Measurements from ENCODE around the gene PLXNA2.

The PLXNA2 gene

GRCh38 chr1:208187499-208188041, 56.6 kb downstream of the PLXNA2 start:
- in situ Hi-C loops (cut with MboI; ENCODE audit: low sequenced_read_pairs), result no loop called here

GRCh38 chr1:208185801-208186231, 58.4 kb downstream of the PLXNA2 start:
- in situ Hi-C loops (cut with MboI; ENCODE audit: low sequenced_read_pairs), result no loop called here

- in situ Hi-C loops (cut with MboI; ENCODE audit: low sequenced_read_pairs), result no loop called here
Observed at GRCh38 chr1:208184966-208185654, 59.1 kb downstream of the PLXNA2 start.

- in situ Hi-C loops (cut with MboI; ENCODE audit: low sequenced_read_pairs), result no loop called here
Observed at GRCh38 chr1:208183977-208184911, 59.9 kb downstream of the PLXNA2 start.

- in situ Hi-C loops (cut with MboI; ENCODE audit: low sequenced_read_pairs), result no loop called here
Observed at GRCh38 chr1:208182880-208183645, 61.1 kb downstream of the PLXNA2 start.

- in situ Hi-C loops (cut with MboI; ENCODE audit: low sequenced_read_pairs), result no loop called here
Observed at GRCh38 chr1:208181364-208181763, 62.8 kb downstream of the PLXNA2 start.

- in situ Hi-C loops (cut with MboI; ENCODE audit: low sequenced_read_pairs), result no loop called here
Observed at GRCh38 chr1:208180421-208180820, 63.8 kb downstream of the PLXNA2 start.

- in situ Hi-C loops (cut with MboI; ENCODE audit: low sequenced_read_pairs), result no loop called here
Observed at GRCh38 chr1:208179961-208180409, 64.2 kb downstream of the PLXNA2 start.

- in situ Hi-C loops (cut with MboI; ENCODE audit: low sequenced_read_pairs), result no loop called here
Observed at GRCh38 chr1:208179263-208179816, 64.8 kb downstream of the PLXNA2 start.

GRCh38 chr1:208178091-208178529, 66.1 kb downstream of the PLXNA2 start:
- in situ Hi-C loops (cut with MboI; ENCODE audit: low sequenced_read_pairs), result no loop called here

GRCh38 chr1:208177656-208178055, 66.5 kb downstream of the PLXNA2 start:
- in situ Hi-C loops (cut with MboI; ENCODE audit: low sequenced_read_pairs), result no loop called here

- in situ Hi-C loops (cut with MboI; ENCODE audit: low sequenced_read_pairs), result no loop called here
Observed at GRCh38 chr1:208176649-208177048, 67.5 kb downstream of the PLXNA2 start.

- in situ Hi-C loops (cut with MboI; ENCODE audit: low sequenced_read_pairs), result no loop called here
Observed at GRCh38 chr1:208175508-208175895, 68.7 kb downstream of the PLXNA2 start.

GRCh38 chr1:208174731-208175507, 69.3 kb downstream of the PLXNA2 start:
- in situ Hi-C loops (cut with MboI; ENCODE audit: low sequenced_read_pairs), result no loop called here

GRCh38 chr1:208174200-208174599, 70.0 kb downstream of the PLXNA2 start:
- in situ Hi-C loops (cut with MboI; ENCODE audit: low sequenced_read_pairs), result no loop called here

- in situ Hi-C loops (cut with MboI; ENCODE audit: low sequenced_read_pairs), result no loop called here
Observed at GRCh38 chr1:208173749-208174148, 70.4 kb downstream of the PLXNA2 start.

- in situ Hi-C loops (cut with MboI; ENCODE audit: low sequenced_read_pairs), result no loop called here
Observed at GRCh38 chr1:208172423-208173145, 71.6 kb downstream of the PLXNA2 start.

- in situ Hi-C loops (cut with MboI; ENCODE audit: low sequenced_read_pairs), result no loop called here
Observed at GRCh38 chr1:208171616-208172422, 72.4 kb downstream of the PLXNA2 start.
